ENCODE data around the gene OR9A4. TPM values are rescaled to one million over a fixed set of nuclear protein-coding genes. Genes with fewer than 3 reads are reported as not detected.

The OR9A4 gene
- total RNA-seq, 1 donor from 2014 or later: not detected

DNA sequence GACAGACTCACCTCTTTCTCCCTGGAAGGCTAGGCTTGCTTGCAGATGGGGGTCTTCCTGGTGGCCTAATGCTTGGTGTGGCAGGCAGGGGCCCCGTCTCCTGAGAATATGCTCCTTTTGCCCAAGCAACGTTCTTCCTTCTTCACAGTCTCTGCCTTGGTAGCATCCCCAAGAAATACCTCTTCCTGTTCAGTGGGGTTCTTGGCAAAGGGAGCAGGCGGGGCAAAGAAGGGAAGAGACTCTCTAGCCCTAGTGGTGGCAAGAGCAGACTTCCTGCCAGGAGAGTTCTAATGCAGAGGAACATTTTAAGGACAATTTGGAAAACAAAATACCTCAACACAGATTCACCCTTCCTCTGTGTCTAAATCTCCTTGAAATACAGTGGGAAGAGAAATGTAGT, 30.6 kb downstream of the OR9A4 start, which contains the start of gene CLEC5A:
CLEC5A (minus strand) TSS at position 179 of the 400 bp plus-strand sequence. CDS start 682 bp downstream, outside the sequence.
- no peak for DNase-seq (ENCODE audit: low read depth)
- Histone ChIP-seq H3K27me3 (ENCODE audit: control insufficient read depth, insufficient read depth, low read length) (no peaks in the 10 kb centered on the region), H3K4me3 (ENCODE audit: low read depth, low read length) (no peak within 1 kb of the TSS), H3K36me3 (ENCODE audit: control insufficient read depth, insufficient read depth, low read length) (no peaks in the 10 kb centered on the region)
- no peak for FAIRE-seq
- TF ChIP-seq, protein P1, sequence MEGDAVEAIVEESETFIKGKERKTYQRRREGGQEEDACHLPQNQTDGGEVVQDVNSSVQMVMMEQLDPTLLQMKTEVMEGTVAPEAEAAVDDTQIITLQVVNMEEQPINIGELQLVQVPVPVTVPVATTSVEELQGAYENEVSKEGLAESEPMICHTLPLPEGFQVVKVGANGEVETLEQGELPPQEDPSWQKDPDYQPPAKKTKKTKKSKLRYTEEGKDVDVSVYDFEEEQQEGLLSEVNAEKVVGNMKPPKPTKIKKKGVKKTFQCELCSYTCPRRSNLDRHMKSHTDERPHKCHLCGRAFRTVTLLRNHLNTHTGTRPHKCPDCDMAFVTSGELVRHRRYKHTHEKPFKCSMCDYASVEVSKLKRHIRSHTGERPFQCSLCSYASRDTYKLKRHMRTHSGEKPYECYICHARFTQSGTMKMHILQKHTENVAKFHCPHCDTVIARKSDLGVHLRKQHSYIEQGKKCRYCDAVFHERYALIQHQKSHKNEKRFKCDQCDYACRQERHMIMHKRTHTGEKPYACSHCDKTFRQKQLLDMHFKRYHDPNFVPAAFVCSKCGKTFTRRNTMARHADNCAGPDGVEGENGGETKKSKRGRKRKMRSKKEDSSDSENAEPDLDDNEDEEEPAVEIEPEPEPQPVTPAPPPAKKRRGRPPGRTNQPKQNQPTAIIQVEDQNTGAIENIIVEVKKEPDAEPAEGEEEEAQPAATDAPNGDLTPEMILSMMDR (IDR thresholded peaks at IDR 0.05; ENCODE audit: insufficient read depth, low read length, severe bottlenecking): no peak

DNA sequence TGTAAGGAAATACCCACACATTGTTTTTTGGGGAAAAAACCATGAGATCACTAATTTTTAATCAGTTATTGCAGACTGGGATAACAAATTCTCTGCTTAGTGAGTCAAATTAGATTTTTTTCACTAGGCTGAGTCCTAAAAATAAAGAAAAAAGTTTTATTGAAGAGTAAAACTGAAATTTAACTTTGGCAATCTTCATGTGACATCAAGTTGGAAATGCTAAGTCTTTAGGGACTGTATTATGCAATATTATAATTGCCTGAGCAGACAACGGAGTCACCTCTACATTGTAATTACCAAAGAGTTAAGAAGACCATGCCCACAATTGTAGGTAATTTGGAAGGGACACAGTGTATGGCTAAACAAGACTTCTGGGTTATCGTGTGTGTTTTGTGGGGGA, 32.8 kb downstream of the OR9A4 start:
- H3K27me3 ChIP-seq (ENCODE audit: control insufficient read depth, insufficient read depth, low read length): no peaks in the 10 kb centered on the region
- no peaks in the 10 kb centered on the region for H3K36me3 ChIP-seq (ENCODE audit: control insufficient read depth, insufficient read depth, low read length)
- H3K4me3 ChIP-seq (ENCODE audit: low read depth, low read length): no peak overlapping the region
- TF ChIP-seq, protein P1 (IDR thresholded peaks at IDR 0.05; ENCODE audit: insufficient read depth, low read length, severe bottlenecking): no peak
- FAIRE-seq (no peak), DNase-seq (ENCODE audit: low read depth) (no peak)

DNA sequence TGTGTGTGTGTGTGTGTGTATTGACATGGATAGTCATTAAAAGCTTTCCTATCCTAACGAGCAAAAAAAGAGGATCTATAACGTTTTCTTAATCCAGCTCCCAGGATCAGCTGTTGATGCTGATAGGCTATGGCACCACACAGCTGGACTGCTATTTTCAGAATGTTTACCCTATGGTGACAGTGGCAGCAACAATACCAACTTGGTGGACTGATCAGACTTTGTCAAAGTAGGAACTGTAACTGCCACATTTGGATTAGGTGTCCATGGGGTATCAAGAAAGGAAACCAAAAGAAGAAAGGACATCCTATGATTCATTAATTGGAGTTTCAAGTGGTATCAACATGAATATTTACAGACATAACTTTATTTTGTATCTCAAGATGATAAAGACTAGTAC, 33.3 kb downstream of the OR9A4 start:
- Histone ChIP-seq H3K36me3 (ENCODE audit: control insufficient read depth, insufficient read depth, low read length) (no peaks in the 10 kb centered on the region), H3K4me3 (ENCODE audit: low read depth, low read length) (no peak overlapping the region), H3K27me3 (ENCODE audit: control insufficient read depth, insufficient read depth, low read length) (no peaks in the 10 kb centered on the region)
- TF ChIP-seq, protein P1 (IDR thresholded peaks at IDR 0.05; ENCODE audit: insufficient read depth, low read length, severe bottlenecking): no peak
- no peak for DNase-seq (ENCODE audit: low read depth)
- FAIRE-seq: no peak

DNA sequence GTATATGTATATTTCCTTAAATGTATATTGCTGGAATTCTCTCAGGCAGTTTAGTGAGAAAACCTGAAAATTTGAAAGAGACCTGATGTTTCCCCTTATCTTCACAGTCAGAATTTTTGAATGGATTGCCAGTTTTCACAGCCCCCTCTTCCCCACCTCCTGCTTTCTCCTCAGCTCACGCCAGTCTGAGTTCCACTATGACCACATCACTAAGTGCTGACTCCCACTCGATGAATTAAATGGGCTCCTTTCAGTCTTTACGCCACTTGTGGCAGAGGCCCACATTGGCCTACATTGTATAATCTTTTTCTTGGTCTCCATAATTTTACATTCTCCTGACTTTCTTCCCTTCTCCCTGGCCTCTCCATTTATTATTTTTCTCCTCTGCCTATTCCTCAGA, 33.7 kb downstream of the OR9A4 start:
- TF ChIP-seq, protein P1 (IDR thresholded peaks at IDR 0.05; ENCODE audit: insufficient read depth, low read length, severe bottlenecking): no peak
- no peaks in the 10 kb centered on the region for H3K27me3 ChIP-seq (ENCODE audit: control insufficient read depth, insufficient read depth, low read length)
- no peak for DNase-seq (ENCODE audit: low read depth)
- no peak overlapping the region for H3K4me3 ChIP-seq (ENCODE audit: low read depth, low read length)
- no peak for FAIRE-seq
- H3K36me3 ChIP-seq (ENCODE audit: control insufficient read depth, insufficient read depth, low read length): no peaks in the 10 kb centered on the region

DNA sequence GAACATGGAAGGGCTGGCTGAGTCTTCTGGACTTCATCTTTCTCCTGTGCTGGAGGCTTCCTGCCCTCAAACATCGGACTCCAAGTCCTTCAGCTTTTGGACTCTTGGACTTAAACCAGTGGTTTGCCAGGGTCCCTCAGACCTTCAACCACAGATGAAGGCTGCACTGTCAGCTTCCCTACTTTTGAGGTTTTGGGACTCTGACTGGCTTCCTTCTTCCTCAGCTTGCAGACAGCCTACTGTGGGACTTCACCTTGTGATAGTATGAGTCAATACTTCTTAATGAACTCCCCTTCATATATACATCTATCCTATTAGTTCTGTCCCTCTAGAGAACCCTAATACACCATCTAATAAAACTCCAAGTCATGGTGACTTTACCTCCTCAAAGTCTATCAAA, 34.6 kb downstream of the OR9A4 start:
- DNase-seq (ENCODE audit: low read depth): no peak
- TF ChIP-seq, protein P1 (IDR thresholded peaks at IDR 0.05; ENCODE audit: insufficient read depth, low read length, severe bottlenecking): no peak
- Histone ChIP-seq H3K27me3 (ENCODE audit: control insufficient read depth, insufficient read depth, low read length) (no peaks in the 10 kb centered on the region), H3K4me3 (ENCODE audit: low read depth, low read length) (no peak overlapping the region), H3K36me3 (ENCODE audit: control insufficient read depth, insufficient read depth, low read length) (no peaks in the 10 kb centered on the region)
- FAIRE-seq: no peak

DNA sequence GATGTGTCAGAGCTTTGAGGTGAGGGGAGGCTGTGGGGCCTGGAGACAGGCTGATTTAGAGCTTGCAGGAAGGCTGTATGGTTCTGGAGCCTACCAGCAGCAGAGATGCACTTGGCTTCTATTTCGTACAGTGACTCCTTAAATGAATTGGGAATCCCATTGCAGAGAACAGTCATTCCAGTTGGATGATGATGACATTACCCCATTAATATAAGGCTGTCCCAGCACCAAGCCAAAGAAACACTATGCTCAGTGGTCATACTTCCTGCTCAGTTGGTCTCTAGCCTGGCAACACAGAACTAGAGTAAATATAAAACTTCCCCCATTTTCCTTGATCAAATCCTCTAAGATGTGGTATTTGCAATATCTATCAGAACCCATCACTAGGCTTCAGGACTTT, 36.3 kb downstream of the OR9A4 start:
- TF ChIP-seq, protein P1 (IDR thresholded peaks at IDR 0.05; ENCODE audit: insufficient read depth, low read length, severe bottlenecking): no peak
- Histone ChIP-seq H3K27me3 (ENCODE audit: control insufficient read depth, insufficient read depth, low read length) (no peaks in the 10 kb centered on the region), H3K36me3 (ENCODE audit: control insufficient read depth, insufficient read depth, low read length) (no peaks in the 10 kb centered on the region), H3K4me3 (ENCODE audit: low read depth, low read length) (no peak overlapping the region)
- FAIRE-seq (no peak), DNase-seq (ENCODE audit: low read depth) (no peak)

All from bronchial epithelial cell (primary cell).